ENCODE results near the gene UGT1A9. TPM values are rescaled to one million over a fixed set of nuclear protein-coding genes. Genes with fewer than 3 reads are reported as not detected.

The UGT1A9 gene
- total and polyA plus RNA-seq, 2 of the 4 experiments (the other 2 are of a cell fraction): not detected

- intact Hi-C loops (cut with micrococcal nuclease): no loop called here
- no peaks in the 10 kb centered on the region for H3K36me3 ChIP-seq (ENCODE audit: control insufficient read depth, insufficient read depth, low read length)
- DNase-seq (no peak), ATAC-seq (ENCODE audit: low read depth) (no peak)
- no peak overlapping the region for H2AK5ac ChIP-seq (ENCODE audit: low read depth, low read length)
- no peak overlapping the region for H4K8ac ChIP-seq (ENCODE audit: low read depth in 2 of 2, low read length in 2 of 2)
- no peak overlapping the region for H2AFZ ChIP-seq (replicated peaks; ENCODE audit: low read length, poor library complexity)
- no peak overlapping the region for H2BK5ac ChIP-seq (ENCODE audit: low read depth, low read length, poor library complexity, severe bottlenecking)
- no peaks in the 10 kb centered on the region for H3K27me3 ChIP-seq (ENCODE audit: control insufficient read depth, insufficient read depth, low read length)
- dilution Hi-C loops (cut with HindIII; ENCODE audit: low sequenced_read_pairs, unreplicated experiment): no loop called here
- no peak overlapping the region for H2BK15ac ChIP-seq (ENCODE audit: low read depth, low read length)
- no peaks in the 10 kb centered on the region for H4K20me1 ChIP-seq (ENCODE audit: insufficient read depth, low read length)
- no peak overlapping the region for H3K4me3 ChIP-seq (ENCODE audit: insufficient read depth, low read depth, low read length)
- H3K9me1 ChIP-seq (ENCODE audit: insufficient read depth, low read length): no peaks in the 10 kb centered on the region
- H3K79me1 ChIP-seq (ENCODE audit: low read depth in 1 of 2, low read length in 2 of 2): no peaks in the 10 kb centered on the region
- H4K91ac ChIP-seq (ENCODE audit: insufficient read depth, low read depth, low read length): peak overlapping the region; percentile 20; the same call in 1 of the 2 replicates
- CTCF ChIA-PET: no interaction called here
- in situ Hi-C loops (cut with MboI; ENCODE audit: low sequenced_read_pairs): no loop called here
- peak overlapping the region; percentile 48; the same call in 1 of the 2 replicates for H4K5ac ChIP-seq (ENCODE audit: low read depth, low read length)
- H3K56ac ChIP-seq (ENCODE audit: extremely low read depth, insufficient read depth, low read length): no peak overlapping the region
- H3K23ac ChIP-seq (ENCODE audit: low read depth, low read length): no peak overlapping the region
- no peak overlapping the region for H2BK120ac ChIP-seq (ENCODE audit: low read depth, low read length)
- H3K18ac ChIP-seq (ENCODE audit: low read depth, low read length): peak overlapping the region; percentile 78
- H3K9me3 ChIP-seq (ENCODE audit: control insufficient read depth, insufficient read depth, low read length): no peaks in the 10 kb centered on the region
- no peak overlapping the region for H3K9ac ChIP-seq (ENCODE audit: low read depth, low read length)
- H2BK20ac ChIP-seq (ENCODE audit: low read depth, low read length): no peak overlapping the region
- H3K4me1 ChIP-seq (ENCODE audit: control insufficient read depth, insufficient read depth, low read length): peaks cover 4% of the 10 kb centered on the region
- POLR2A ChIA-PET (ENCODE audit: unreplicated experiment): no interaction called here
- H2AK9ac ChIP-seq (replicated peaks; ENCODE audit: low read depth, low read length, poor library complexity): no peak overlapping the region
- H3K4me2 ChIP-seq (ENCODE audit: low read depth, low read length): no peak overlapping the region
- TF ChIP-seq RCOR1 (IDR thresholded peaks at IDR 0.05; ENCODE audit: insufficient replicate concordance, low read length): no peak
- no peak overlapping the region for H3K14ac ChIP-seq (replicated peaks; ENCODE audit: low read depth, low read length)
- H3K4ac ChIP-seq (ENCODE audit: low read depth, low read length): no peak overlapping the region
- no peak overlapping the region for H3K27ac ChIP-seq (ENCODE audit: insufficient read depth, low read length)
- no CpG with 5 or more reads among the region's 4 CpGs for WGBS, 2 experiments (ENCODE audit: extremely low coverage in 2 of 2, insufficient read length in 1 of 2)
- BruUV-seq (replicated peaks): no TSS peak
These were observed 27.0 kb downstream of the UGT1A9 start for GRCh38 chr2:233698740-233699139.
